Fibroblast of pulmonary artery (primary cell): ENCODE data around the gene ZZZ3.

Source experiments
- DNase-seq: peaks from one replicate; pipeline ENCODE4 v3.0.0-alpha.2; 2010; ENCODE audit warnings: low read depth
- H3K4me3 ChIP-seq: replicated peaks from 2 replicates; pipeline ENCODE4 v1.5.1; 2011; ENCODE audit warnings: low read depth, mild to moderate bottlenecking, control low read depth, low read length, moderate library complexity
- TF ChIP-seq, protein P1 (sequence below): IDR thresholded peaks from 2 replicates; pipeline ENCODE4 v1.5.1; 2011; ENCODE audit warnings: mild to moderate bottlenecking, control low read depth, low read length, inconsistent platforms; ENCODE audit errors: missing control alignments

Gene ZZZ3

DNA sequence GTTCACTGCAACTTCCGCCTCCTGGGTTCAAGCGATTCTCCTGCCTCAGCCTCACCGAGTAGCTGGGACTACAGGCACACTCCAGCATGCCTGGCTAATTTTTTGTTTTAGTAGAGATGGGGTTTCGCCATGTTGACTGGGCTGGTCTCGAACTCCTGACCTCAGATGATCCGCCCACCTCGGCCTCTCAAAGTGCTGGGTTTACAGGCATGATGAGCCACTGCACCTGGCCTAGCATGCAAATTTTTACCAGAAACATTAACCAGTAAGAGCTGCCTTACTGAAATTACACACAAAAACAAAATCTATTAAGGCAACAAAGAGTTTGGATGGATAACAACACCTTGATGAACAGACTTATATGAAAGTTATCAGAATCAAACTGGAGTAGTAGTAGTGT, 12.1 kb downstream of the ZZZ3 start:
- TF ChIP-seq, protein P1, sequence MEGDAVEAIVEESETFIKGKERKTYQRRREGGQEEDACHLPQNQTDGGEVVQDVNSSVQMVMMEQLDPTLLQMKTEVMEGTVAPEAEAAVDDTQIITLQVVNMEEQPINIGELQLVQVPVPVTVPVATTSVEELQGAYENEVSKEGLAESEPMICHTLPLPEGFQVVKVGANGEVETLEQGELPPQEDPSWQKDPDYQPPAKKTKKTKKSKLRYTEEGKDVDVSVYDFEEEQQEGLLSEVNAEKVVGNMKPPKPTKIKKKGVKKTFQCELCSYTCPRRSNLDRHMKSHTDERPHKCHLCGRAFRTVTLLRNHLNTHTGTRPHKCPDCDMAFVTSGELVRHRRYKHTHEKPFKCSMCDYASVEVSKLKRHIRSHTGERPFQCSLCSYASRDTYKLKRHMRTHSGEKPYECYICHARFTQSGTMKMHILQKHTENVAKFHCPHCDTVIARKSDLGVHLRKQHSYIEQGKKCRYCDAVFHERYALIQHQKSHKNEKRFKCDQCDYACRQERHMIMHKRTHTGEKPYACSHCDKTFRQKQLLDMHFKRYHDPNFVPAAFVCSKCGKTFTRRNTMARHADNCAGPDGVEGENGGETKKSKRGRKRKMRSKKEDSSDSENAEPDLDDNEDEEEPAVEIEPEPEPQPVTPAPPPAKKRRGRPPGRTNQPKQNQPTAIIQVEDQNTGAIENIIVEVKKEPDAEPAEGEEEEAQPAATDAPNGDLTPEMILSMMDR = no peak
- H3K4me3 ChIP-seq = no peak overlapping the region
- DNase-seq = no peak

DNA sequence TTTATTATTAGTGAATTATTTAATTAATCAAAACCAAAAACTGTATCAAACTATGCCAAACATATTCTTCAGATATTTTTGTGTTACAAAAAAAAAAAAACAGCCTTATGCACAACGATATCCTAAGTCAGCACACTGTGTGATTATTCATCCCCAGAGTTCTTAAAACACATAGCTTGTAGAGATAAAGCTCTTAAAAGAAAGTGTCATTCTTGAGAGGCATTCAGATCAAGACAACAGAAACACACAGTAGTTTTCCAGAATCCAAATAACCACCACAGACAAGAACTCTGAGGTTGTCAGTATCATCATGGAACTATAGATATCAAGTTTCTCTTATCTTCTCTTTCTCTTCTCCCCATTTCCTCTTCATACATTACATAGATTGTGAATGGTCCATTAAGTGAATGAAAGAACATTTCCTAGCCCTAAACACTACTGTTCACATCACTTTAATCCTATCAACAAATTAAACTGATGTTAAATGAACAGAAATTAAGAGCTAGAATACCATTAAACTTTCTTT, 13.5 kb downstream of the ZZZ3 start:
- TF ChIP-seq, protein P1 = no peak
- no peak for DNase-seq
- H3K4me3 ChIP-seq = no peak overlapping the region

DNA sequence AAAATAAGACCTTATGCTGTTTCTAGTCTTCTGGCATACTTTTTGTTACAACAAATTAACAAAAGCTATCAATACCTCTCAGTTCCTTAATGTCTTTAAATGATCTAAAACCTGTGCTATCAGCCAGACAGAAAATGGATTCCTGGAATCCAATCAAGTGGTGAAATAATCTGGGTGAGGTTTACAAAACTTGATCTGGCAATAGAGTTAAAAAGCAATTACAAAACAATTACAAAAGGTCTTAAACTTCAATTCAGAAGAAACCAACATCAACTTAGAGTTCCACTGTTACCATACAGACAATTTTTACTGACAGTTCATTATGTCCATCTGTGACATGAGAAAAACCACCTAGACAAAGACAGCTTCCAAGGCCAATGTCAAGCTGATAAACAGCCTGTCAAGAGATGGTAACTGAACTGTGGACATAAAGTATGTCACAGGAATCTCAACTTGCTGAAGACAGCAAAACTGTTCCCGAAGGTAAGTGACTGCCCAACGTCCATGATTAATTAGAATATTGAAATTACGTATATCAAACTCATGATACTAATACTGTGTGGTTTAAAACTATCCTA, 17.4 kb downstream of the ZZZ3 start:
- no peak overlapping the region for H3K4me3 ChIP-seq
- TF ChIP-seq, protein P1 = no peak
- no peak for DNase-seq

DNA sequence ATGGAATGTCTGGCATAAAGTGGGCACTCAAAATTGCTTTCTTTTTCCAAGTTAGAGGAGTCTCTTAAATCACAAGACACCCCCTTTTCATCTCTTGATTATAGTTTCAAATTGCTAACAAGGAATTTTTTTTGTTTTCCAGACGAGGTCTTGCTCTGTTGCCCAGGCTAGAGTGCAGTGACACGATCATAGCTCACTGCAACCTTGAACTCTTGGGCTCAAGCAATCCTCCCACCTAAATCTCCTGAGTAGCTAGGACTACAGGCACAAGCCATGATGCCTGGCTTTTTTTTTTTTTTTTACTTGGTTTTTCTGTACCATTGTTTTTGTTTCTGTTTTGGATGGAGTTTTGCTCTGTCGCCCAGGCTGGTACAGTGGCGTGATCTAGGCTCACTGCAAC, 20.8 kb downstream of the ZZZ3 start:
- no peak for DNase-seq
- H3K4me3 ChIP-seq = no peak overlapping the region
- TF ChIP-seq, protein P1 = no peak

GRCh38 chr1:77659879-77660593, 22.4 kb downstream of the ZZZ3 start:
- TF ChIP-seq, protein P1 = no peak
- DNase-seq = no peak
- no peak overlapping the region for H3K4me3 ChIP-seq

- no peak for DNase-seq
- H3K4me3 ChIP-seq = no peak overlapping the region
- TF ChIP-seq, protein P1 = no peak
Observed at GRCh38 chr1:77658271-77658670, 24.2 kb downstream of the ZZZ3 start.
